Endometrium (tissue), 2 donors: ENCODE results near the gene CLSTN2.
A peak's percentile ranks its signal among the peaks of the same experiment; 100 is the strongest.

Experiments used
- FAIRE-seq: peaks from 2 replicates; lab custom pipeline; 2012; peaks lifted over from hg19 to GRCh38; lab: Jason Lieb, UNC
- donor health status: control.
- donor health status: control.

The CLSTN2 gene

GRCh38 chr3:139935016-139935865 lies at the start of gene CLSTN2:
Gene CLSTN2, plus strand, starts transcription at chr3:139935185.
- FAIRE-seq, result no peak

- FAIRE-seq, result no peak
Measured at GRCh38 chr3:139887431-139887830, 47.6 kb upstream of the CLSTN2 start.

- no peak for FAIRE-seq
Measured at GRCh38 chr3:139888561-139889140, 46.3 kb upstream of the CLSTN2 start.

- FAIRE-seq, result no peak
Measured at GRCh38 chr3:139893267-139893962, 41.6 kb upstream of the CLSTN2 start.

- no peak for FAIRE-seq
Measured at GRCh38 chr3:139893963-139894642, 40.9 kb upstream of the CLSTN2 start.

- FAIRE-seq, result no peak
Measured at GRCh38 chr3:139894643-139894989, 40.4 kb upstream of the CLSTN2 start.

- FAIRE-seq, result no peak
Measured at GRCh38 chr3:139897759-139898158, 37.2 kb upstream of the CLSTN2 start.

- no peak for FAIRE-seq
Measured at GRCh38 chr3:139906418-139906817, 28.6 kb upstream of the CLSTN2 start.

GRCh38 chr3:139909811-139910210 lies 25.2 kb upstream of the CLSTN2 start:
- no peak for FAIRE-seq

- FAIRE-seq, result no peak
Measured at GRCh38 chr3:139916271-139916670, 18.7 kb upstream of the CLSTN2 start.

GRCh38 chr3:139917226-139917785 lies 17.7 kb upstream of the CLSTN2 start:
- no peak for FAIRE-seq

GRCh38 chr3:139928708-139929505 lies 6.1 kb upstream of the CLSTN2 start:
- FAIRE-seq, result no peak

GRCh38 chr3:139930211-139930610 lies 4.8 kb upstream of the CLSTN2 start:
- no peak for FAIRE-seq

GRCh38 chr3:139933766-139934165 lies 1.2 kb upstream of the CLSTN2 start:
- FAIRE-seq, result no peak

GRCh38 chr3:139934613-139935015 lies 371 bp upstream of the CLSTN2 start:
- no peak for FAIRE-seq

GRCh38 chr3:139935866-139936817 lies 1.2 kb downstream of the CLSTN2 start:
- FAIRE-seq, result no peak

- FAIRE-seq, result peak; percentile 93
Measured at GRCh38 chr3:139937674-139938279, 2.8 kb downstream of the CLSTN2 start.

GRCh38 chr3:139939681-139940190 lies 4.8 kb downstream of the CLSTN2 start:
- FAIRE-seq, result no peak

- FAIRE-seq, result no peak
Measured at GRCh38 chr3:139940622-139941021, 5.6 kb downstream of the CLSTN2 start.

- FAIRE-seq, result no peak
Measured at GRCh38 chr3:139941580-139941979, 6.6 kb downstream of the CLSTN2 start.
